GM21390 (cell line): ENCODE data around the gene ITPR1.

Source experiments
- ATAC-seq: cut with Tn5 transposase; IDR thresholded peaks from one replicate; pipeline ENCODE4 v1.9.1; 2021; ENCODE audit not compliant: unreplicated experiment

ITPR1 gene

DNA sequence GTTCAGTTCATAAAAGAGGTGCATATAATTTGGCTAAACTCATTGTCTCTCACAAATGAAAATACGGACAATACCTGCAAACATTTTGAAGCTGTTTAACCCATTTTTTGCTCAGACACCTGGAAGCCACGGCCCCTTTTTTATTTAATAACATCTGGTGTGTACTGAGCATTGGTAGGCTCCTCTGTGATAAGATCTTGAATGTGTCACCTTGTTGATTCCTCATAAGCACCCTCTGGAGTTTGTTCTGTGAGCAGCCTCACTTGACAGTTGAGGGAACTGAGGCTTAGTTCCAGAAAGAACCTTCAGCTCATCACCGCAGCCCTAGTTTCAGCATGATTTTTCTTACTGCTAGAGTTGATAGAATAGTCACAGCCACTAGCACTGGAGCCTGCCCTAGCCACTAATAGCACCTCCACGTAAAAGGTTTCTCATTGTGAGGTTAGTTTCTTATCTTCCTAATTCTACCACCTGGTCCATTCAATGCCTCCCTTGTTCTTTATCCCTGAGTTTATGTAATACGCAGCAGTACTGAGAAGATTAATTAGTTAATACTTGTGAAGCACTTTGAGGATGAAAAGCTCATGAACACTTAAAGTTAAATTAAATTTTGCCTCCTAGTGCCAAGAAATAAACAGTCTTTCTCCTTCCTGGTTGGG is 71.9 kb downstream of the ITPR1 start:
- ATAC-seq: no peak

DNA sequence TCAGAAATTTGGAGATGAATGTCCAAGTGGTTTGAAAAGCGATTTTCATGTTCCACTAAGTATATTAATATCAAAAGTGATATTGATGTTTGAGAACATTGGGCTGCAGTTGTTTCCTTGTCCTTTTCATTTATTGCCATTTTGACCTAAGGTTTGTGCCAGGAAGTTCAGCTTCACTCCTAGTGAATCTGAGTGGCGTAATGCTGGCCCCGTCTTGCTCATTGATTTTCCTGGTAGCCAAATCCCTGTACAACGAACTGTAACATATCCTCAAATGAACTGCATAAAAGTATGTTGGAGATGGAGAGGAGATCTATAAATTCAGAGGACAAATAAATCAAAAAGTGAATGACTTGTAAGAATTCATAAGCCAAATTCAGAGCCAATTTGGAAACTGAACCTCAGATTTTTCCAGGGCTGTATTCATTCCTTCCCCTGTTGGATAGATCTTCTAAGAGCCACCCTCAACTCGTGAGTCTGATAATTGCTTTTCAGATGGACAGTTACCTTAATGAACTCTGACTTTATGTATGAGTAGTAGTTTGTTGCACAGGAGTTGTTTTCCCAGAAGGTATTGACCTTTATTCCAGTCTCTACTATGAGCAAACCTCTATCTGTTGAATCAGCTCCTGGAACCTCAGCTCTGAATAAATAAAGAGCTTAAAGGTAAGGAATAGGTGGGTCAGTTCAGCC is 72.8 kb downstream of the ITPR1 start:
- no peak for ATAC-seq

DNA sequence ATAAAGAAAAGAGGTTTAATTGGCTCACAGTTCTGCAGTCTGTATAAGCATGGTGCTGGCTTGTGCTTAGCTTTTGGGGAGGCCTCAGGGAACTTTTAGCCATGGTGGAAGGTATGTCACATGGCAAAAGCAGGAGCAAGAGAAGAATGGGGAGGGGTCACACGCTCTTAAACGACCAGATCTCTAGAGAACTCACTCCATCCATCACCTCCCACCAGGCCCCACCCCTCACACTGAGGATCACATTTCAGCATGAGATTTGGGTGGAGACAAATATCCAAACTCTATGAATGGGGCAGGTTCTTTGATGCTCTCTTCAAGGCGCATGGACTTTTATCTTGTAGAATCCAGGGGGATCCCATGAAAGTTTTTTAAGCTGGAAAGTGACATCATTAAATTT is 75.7 kb downstream of the ITPR1 start:
- no peak for ATAC-seq

DNA sequence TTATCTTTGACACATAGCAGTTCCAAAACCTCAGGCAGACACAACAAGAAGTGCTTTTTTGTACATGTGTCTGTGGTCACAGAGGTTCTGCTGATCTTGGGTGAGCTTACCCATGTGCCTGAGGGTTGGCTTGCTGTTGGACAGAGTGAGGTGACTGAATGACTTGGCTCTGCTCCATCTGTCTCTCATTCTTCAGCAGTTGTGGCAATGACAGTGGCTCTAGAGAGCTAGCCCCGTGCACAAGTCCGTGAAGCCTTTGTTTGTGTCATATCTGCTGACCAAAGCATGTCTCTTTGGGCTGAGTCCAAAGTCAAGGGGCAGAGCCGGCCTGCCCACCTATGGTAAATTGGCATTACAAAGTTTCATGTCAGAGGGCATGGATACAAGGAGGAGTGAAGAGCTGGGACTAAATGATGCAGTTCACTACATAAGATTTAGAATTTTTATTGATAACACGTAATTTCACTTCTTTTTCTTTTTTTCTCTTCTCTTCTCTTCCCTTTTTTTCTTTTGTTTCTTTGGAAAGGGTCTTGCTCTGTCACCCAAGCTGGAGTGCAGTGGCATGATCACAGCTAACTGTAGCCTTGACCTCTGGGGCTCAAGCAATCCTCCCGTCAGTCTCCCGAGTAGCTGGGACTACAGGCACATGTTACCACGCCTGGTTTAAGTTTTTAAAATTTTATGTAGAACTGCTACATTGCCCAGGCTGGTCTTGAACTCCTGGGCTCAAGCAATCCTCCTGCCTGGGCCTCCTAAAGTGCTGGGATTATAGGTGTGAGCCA is 77.9 kb downstream of the ITPR1 start:
- no peak for ATAC-seq

DNA sequence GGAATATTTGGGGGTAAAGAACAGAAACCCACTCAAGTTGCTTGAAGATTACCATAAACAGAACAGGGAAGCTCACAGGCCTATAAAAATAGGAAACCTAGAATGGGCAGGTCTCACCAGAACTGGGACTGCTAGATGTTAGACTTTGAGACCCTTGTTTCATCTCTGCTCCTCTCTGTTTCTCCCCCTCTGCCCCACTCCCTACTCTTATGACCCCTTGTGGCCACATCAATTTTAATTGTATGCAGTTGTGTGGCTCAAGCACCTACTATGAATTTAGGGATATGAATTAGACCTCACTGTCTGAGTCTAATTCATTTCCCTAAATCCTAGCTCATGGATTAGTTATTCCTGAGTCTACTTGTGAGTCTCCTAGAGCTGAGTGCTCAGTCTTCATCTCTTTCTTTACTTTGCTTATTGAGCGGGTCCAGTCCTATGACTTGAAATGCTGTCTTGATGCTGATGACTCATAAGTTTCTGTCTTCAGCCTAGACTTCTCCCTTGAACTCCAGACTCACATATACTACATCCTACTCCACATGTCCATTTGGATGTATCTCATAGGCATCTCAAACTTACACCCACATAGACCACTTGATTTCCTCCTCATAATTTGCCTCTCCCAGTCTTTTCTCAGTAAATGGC is 78.7 kb downstream of the ITPR1 start:
- ATAC-seq: peak; percentile 55

DNA sequence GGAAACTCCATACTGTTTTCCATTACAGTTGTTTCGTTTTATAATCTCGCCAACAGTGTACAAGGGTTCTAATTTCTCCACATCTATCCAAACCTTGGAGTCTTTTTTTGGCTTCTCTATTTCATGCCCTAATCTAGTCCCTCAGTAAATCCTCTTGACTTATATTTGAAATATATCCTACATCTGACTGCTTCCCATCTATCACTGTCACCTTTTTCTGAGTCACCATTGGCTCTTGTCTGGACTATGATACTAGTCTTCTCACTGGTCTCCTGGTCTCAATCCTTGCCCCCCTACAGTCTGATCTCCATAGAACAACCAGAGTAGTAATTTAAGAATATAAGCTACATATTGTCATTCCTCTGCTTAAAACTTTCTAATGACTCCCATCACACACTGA is 80.0 kb downstream of the ITPR1 start:
- no peak for ATAC-seq

DNA sequence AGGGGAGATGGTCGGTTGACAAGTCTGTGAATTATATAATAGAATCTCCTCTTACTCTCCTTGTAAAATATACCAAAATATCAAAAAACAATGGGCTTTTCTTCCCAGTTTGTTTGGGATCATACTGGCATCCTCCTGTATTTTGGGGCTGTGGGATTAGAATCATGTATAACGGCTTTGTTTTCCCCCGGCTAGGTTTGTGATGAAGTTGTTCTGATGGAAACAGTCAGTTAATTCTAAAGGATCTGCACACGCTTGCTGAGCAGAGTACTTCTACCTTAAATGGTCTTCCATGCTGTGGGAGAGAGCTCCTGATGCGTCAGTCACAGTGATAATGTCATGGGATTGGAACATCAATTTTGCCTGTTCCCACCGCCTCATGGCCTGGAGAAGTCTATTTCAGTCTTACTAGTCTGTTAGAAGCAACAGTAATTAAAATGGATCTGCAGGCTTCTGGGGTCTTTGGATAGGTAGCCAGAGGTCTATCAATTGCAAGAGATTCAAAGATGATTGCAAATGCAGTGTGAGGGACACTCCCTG is 81.3 kb downstream of the ITPR1 start:
- ATAC-seq: no peak

DNA sequence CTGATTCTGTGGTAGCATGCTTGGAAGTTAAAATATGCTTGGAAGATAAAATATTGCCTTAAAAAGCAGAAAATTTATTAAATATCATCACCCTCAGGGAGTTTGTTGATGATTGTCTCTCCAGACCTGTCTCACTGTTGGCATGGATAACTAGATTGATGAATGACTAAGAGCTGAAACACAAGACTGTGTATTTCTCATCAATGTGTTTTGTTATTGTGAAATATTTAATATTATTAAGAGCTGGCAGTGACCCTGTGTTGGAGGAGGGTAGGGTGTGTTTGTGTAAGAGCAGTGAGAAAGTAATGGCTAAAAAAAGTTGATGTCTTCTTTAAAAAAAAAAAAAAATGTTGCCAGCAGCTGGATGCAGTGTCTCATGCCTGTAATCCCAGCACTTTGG is 82.2 kb downstream of the ITPR1 start:
- no peak for ATAC-seq

DNA sequence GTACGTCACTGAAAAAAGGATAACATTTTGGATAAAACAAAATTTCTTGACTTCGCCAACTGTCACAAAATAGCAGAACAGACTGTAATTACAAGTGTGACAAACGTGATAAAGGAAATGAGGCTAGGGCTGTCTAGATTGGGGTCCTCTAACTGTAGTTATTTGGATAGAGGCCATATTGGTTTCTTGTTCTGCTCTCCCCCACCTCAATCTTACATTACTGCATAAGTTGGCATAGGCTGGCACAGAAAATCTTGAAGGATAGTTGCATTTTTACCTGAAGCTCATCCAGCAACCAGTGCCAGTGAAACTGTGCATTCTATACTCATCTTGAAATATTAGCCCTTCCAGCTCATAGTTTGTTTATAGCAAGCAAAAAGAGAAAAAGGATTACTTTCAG is 84.6 kb downstream of the ITPR1 start:
- no peak for ATAC-seq

DNA sequence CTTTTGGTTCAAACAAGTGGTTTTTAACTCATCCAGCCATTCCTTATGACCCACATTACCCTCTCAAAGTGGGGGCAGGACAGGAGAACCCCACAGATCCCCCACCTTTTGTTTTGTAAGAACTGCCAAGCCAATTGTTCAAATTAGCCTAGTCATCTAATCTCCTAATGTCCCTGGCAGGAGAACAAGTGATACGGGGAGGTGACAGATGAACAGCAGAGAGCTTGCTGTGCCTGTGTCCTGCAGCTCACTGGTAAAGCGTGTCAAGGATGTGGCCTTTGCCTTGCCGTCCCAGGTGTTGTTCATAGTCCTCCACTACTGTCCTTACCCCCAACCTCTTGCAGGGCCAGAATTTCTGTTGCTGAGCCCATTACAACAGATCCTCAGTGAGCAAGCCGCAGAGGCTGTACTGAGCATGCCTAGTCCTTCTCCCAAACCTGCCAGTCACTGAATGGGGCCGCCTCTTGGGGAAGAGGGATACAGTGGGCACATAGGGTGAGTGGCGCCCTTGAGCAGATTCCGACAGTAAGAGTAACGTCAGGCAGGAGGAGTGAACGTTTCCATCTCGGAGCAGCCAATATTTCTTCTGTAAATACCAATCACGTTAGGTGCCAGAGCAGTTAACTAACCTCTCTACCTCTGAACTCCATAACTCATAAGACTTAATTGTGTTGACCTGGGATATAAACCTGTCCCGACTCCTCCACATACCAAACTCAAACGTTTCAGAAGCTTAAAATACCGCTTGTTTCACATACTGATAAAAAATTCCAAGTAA is 87.4 kb downstream of the ITPR1 start:
- no peak for ATAC-seq

DNA sequence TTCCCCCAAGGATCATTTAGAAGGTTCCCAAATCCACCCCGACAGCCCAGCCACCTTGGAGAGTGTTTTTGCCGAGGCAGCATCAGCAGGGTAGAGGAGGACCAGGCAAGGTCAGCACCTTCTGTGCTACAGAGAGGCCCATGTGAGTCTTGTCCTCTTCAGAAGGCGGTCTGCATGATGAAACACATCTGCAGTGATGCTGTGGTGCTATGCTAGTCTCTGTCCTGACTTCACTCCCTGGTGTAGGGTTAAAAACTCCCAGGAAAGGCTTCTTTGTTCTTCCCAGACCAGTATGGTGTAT is 87.9 kb downstream of the ITPR1 start:
- ATAC-seq: no peak

DNA sequence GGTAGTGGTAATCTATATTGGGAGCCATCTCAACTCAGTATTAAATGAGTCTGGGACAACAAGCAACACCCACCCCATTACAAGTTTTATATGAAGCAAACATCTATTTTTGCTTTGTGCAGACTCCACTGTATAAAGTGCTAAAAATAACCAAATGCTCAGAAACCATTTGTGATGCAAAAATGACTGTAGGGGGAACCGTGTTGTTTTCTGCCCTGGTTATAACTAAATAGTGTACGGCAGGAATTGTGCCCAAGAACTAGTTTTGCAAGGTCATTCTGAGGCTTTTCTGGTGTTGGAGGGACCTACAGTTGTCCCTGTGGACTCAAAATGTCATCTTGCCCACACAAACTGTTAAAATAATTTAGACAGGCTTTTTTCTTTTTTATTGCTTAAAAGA is 88.3 kb downstream of the ITPR1 start:
- no peak for ATAC-seq

DNA sequence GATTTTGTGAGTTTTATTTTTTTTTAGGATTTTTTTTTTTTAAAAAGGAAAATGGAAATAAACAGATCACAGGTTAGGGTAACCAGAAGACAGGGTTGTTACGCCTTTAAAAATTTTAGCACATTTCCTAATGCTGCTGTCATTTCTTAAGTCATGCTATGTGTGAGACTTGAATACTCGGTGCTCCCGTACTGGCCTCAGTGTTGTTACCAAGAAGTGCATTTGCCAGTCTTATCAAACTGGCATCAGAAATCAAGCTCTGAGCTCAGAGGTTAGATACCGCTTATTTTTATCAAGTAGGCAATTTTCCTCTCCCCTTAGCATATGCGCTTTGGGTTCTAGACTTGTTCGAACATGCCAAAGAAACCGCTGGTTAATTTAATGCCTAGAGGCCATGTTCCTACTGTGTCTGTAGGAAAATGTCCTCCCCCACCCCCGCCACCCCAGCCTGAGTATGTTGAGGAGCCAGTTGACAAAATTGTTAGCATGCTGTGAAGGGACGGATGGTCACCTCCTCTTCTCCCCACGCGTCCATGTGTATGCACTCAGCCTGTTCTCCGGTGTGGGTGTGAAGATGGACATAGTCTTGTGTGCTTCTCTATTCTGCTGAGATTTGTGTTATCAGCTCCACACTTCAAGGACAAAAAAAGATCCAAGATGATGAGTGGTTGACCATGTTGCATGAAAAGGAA is 88.9 kb downstream of the ITPR1 start:
- no peak for ATAC-seq

DNA sequence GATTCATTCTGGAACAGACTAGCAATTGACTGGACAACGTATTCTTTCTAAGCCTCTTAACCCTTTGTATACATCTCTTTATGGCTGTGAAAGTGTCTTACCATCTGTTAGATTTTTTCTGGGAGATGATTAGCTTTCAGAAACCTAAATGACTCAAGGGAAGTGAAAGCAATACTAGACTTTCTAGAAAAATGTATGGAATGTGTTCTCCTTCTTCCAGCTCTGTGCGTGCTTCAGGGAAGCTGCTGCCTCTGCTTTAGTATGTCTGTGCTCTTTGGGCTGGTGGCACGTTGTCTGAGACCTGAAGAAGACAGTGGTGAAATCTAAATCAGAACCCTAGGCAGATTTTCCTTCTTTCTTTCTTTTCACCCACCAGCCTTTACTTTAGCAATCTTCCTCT is 89.5 kb downstream of the ITPR1 start:
- ATAC-seq: no peak

DNA sequence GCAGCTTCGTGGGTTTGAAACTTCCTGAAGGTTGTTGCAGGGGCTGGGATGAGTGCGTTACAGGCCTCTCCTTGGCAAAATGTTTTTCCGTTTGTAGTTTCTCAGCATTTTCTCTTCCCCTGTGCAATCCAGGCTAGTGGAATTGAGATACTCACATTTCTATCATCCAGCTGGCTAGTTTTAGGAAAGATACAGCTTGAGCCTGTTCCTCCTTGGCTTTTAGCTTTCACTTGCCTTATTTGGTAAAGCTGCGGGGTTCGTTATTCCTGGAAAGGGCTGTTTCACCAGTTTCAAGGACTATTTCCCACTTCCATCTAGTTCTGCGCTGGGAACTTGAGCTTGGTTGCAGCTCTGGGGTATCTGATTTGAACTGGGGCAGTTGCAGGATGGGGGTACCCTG is 90.3 kb downstream of the ITPR1 start:
- no peak for ATAC-seq

DNA sequence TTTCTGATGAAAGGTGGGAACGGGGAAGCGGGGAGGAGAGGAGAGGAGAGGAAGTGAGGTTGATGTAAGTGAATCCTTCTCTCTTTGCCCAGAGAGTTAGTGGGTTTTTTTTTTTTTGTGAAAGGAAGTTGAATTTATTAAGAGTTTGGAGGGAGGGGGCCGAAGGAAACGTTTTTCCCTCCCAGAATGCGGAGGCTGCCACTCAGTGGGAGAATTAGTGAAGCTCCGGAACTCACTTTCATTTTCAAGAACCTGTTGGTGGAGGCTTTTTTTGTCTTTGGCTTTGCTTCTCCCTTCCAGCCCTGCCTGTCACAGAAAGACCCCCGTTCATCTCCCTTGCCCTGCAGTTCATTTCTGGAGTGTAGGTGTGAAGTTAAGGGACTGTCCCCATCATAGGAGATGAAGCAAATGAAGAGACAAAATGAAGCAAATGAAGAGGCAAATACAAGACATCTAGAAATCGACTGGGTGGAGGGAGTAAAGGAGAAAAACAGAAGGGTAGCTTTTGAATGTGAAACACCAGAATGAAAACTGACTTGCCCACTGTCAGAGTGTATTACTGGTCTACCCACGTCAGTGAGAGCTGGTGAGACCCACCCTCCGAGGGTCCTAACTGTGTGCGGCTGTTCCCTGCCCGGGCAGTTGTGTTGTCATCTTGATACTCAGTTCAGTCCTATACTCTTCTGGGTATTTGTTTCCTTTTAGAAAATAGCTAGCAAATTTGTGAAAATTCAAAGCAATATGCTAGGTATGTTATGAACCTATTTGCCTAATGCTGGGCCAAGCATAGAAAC is 91.5 kb downstream of the ITPR1 start:
- peak; percentile 50 for ATAC-seq

DNA sequence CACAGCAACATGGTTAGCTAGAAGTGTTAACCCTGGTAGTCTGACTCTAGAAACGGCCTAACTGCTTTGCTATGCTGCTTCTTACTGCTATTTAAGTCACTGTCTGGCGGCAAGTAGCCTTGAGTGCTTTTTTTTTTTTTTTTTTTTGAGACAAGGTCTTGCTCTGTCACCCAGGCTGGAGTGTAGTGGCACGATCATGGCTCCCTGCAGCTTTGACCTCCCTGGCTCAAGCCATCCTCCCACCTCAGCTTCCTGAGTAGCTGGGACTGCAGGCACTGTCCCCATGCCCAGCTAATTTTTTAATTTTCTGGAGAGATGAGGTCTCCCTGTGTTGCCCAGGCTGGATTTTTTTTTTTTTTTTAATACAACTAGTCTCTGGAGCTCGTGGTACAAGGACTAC is 93.2 kb downstream of the ITPR1 start:
- ATAC-seq: no peak

DNA sequence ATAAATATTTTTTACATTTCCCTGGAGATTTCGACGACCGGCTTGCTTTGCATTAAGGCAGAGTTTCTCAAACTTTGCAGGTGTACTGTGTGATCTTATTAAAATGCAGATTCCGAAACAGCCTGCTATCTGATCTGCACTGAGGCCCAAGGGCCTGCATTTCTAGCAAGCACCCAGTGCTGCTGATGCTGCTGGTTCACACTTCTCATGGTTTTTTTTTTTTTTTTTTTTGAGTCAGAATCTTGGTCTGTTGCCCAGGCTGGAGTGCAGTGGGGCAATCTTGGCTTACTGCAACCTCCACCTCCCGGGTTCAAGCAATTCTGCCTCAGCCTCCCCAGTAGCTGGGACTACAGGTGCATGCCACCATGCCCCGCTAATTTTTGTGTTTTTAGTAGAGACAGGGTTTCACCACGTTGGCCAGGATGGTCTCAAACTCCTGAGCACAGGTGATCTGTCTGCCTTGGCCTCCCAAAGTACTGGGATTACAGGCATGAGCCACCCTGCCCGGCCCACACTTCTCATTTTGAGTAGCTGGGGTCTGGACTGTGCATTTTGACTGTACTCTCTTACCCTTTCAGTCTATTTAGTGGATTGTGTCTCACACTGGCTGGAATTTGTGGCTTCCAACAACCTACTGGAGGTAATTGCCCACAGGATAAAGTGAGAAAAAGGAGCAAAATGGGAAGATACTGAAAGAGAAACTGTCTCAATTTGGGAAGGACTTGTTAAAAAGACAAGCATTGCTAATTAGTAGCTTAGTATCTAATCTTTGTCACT is 94.1 kb downstream of the ITPR1 start:
- no peak for ATAC-seq

DNA sequence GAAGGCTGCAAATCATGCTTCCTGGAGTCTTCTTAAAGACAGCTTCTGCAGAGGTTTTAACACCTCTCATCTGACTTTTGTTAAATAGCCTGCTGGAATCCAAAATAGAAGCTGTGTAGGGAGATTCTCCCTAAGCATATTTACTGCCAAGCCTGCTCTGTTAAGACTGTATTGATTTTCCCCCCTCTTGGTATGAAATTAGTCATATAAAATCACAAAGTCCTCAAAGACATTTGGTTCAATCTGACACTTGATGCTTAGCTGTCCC is 94.6 kb downstream of the ITPR1 start:
- ATAC-seq: no peak
